ENCODE data around the gene VAV1. TPM values are rescaled to one million over a fixed set of nuclear protein-coding genes. Genes with fewer than 3 reads are reported as not detected.

VAV1 gene
- total and polyA plus RNA-seq, 2 of the 13 experiments (the other 11 are each of a cell fraction or from before 2014, with no cell fraction given) = not detected

DNA sequence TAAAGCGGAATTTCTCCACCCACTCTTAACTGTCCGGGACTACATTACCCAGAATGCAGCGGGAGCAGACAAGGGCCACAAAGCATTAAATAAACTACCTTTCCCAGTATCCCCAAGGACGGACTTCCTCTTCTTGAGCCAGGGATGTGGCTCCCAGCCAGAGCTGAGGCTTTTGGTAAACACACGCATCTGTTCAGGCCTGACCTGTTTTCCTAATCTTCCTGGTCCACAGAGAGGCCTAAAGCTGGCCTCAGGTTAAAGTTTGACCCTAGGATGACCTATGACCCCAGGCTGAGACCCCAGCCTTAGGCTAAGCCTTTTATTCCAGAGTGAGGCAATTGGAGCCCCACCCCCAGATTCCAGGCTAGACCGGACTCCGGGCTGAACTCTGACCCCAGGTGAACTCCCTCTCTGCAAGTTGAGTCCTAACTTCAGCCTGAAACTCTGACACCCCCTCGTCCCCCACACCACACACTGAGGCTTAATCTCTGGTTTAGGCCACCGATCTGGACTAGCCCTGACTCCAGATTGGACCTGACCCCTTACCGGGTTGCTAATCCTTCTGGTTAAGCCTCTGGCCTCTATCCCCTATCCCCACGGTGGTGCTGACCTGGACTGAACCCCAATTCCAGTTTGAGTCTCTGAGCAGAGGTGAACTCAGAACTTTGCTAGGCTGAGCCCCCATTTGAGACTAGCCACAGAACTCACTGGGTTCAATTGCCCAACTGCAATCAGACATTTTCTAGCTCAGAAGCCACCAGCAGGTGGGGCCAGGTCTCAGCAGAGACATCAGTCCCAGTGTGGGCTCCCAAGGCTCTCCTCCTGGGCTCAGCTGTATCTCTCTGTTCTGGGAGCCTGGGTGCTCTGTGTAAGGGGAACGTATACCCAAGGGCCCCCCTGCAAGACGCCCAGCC is 34.4 kb upstream of the VAV1 start (continued):
- TF ChIP-seq, protein P1, sequence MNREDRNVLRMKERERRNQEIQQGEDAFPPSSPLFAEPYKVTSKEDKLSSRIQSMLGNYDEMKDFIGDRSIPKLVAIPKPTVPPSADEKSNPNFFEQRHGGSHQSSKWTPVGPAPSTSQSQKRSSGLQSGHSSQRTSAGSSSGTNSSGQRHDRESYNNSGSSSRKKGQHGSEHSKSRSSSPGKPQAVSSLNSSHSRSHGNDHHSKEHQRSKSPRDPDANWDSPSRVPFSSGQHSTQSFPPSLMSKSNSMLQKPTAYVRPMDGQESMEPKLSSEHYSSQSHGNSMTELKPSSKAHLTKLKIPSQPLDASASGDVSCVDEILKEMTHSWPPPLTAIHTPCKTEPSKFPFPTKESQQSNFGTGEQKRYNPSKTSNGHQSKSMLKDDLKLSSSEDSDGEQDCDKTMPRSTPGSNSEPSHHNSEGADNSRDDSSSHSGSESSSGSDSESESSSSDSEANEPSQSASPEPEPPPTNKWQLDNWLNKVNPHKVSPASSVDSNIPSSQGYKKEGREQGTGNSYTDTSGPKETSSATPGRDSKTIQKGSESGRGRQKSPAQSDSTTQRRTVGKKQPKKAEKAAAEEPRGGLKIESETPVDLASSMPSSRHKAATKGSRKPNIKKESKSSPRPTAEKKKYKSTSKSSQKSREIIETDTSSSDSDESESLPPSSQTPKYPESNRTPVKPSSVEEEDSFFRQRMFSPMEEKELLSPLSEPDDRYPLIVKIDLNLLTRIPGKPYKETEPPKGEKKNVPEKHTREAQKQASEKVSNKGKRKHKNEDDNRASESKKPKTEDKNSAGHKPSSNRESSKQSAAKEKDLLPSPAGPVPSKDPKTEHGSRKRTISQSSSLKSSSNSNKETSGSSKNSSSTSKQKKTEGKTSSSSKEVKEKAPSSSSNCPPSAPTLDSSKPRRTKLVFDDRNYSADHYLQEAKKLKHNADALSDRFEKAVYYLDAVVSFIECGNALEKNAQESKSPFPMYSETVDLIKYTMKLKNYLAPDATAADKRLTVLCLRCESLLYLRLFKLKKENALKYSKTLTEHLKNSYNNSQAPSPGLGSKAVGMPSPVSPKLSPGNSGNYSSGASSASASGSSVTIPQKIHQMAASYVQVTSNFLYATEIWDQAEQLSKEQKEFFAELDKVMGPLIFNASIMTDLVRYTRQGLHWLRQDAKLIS (CRISPR knock-in tag; IDR thresholded peaks at IDR 0.05) = no peak
- TF ChIP-seq SMAD3 (CRISPR knock-in tag; IDR thresholded peaks at IDR 0.05) (peak; percentile 6; the same call in 1 of the 2 replicates), POGZ (CRISPR knock-in tag; IDR thresholded peaks at IDR 0.05) (no peak; the same call in 1 of the 2 replicates), HMGXB4 (CRISPR knock-in tag; IDR thresholded peaks at IDR 0.05; ENCODE audit: borderline replicate concordance in 1 of 2, low read depth in 1 of 2) (no peak), RORA (CRISPR knock-in tag; IDR thresholded peaks at IDR 0.05) (no peak), ZNF747 (CRISPR knock-in tag; IDR thresholded peaks at IDR 0.05; ENCODE audit: borderline replicate concordance) (no peak), ZFP82 (CRISPR knock-in tag; IDR thresholded peaks at IDR 0.05; ENCODE audit: borderline replicate concordance) (no peak), ZNF207 (IDR thresholded peaks at IDR 0.05; ENCODE audit: borderline replicate concordance) (no peak), SP140L (CRISPR knock-in tag; IDR thresholded peaks at IDR 0.05; ENCODE audit: borderline replicate concordance) (no peak)
- TF ChIP-seq, protein P2, sequence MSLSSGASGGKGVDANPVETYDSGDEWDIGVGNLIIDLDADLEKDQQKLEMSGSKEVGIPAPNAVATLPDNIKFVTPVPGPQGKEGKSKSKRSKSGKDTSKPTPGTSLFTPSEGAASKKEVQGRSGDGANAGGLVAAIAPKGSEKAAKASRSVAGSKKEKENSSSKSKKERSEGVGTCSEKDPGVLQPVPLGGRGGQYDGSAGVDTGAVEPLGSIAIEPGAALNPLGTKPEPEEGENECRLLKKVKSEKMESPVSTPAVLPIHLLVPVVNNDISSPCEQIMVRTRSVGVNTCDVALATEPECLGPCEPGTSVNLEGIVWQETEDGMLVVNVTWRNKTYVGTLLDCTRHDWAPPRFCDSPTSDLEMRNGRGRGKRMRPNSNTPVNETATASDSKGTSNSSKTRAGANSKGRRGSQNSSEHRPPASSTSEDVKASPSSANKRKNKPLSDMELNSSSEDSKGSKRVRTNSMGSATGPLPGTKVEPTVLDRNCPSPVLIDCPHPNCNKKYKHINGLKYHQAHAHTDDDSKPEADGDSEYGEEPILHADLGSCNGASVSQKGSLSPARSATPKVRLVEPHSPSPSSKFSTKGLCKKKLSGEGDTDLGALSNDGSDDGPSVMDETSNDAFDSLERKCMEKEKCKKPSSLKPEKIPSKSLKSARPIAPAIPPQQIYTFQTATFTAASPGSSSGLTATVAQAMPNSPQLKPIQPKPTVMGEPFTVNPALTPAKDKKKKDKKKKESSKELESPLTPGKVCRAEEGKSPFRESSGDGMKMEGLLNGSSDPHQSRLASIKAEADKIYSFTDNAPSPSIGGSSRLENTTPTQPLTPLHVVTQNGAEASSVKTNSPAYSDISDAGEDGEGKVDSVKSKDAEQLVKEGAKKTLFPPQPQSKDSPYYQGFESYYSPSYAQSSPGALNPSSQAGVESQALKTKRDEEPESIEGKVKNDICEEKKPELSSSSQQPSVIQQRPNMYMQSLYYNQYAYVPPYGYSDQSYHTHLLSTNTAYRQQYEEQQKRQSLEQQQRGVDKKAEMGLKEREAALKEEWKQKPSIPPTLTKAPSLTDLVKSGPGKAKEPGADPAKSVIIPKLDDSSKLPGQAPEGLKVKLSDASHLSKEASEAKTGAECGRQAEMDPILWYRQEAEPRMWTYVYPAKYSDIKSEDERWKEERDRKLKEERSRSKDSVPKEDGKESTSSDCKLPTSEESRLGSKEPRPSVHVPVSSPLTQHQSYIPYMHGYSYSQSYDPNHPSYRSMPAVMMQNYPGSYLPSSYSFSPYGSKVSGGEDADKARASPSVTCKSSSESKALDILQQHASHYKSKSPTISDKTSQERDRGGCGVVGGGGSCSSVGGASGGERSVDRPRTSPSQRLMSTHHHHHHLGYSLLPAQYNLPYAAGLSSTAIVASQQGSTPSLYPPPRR (CRISPR knock-in tag; IDR thresholded peaks at IDR 0.05; ENCODE audit: borderline replicate concordance) = peak; percentile 6; the same call in 1 of the 2 replicates
- TF ChIP-seq, protein P3, sequence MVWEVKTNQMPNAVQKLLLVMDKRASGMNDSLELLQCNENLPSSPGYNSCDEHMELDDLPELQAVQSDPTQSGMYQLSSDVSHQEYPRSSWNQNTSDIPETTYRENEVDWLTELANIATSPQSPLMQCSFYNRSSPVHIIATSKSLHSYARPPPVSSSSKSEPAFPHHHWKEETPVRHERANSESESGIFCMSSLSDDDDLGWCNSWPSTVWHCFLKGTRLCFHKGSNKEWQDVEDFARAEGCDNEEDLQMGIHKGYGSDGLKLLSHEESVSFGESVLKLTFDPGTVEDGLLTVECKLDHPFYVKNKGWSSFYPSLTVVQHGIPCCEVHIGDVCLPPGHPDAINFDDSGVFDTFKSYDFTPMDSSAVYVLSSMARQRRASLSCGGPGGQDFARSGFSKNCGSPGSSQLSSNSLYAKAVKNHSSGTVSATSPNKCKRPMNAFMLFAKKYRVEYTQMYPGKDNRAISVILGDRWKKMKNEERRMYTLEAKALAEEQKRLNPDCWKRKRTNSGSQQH (CRISPR knock-in tag; IDR thresholded peaks at IDR 0.05; ENCODE audit: low read depth) = 0 out of 2 replicates have a peak, but pooled peaks have one; percentile 40
- TF ChIP-seq, protein P4, sequence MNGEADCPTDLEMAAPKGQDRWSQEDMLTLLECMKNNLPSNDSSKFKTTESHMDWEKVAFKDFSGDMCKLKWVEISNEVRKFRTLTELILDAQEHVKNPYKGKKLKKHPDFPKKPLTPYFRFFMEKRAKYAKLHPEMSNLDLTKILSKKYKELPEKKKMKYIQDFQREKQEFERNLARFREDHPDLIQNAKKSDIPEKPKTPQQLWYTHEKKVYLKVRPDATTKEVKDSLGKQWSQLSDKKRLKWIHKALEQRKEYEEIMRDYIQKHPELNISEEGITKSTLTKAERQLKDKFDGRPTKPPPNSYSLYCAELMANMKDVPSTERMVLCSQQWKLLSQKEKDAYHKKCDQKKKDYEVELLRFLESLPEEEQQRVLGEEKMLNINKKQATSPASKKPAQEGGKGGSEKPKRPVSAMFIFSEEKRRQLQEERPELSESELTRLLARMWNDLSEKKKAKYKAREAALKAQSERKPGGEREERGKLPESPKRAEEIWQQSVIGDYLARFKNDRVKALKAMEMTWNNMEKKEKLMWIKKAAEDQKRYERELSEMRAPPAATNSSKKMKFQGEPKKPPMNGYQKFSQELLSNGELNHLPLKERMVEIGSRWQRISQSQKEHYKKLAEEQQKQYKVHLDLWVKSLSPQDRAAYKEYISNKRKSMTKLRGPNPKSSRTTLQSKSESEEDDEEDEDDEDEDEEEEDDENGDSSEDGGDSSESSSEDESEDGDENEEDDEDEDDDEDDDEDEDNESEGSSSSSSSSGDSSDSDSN (CRISPR knock-in tag; IDR thresholded peaks at IDR 0.05) = peak; percentile 72
